ENCODE measurements around the gene TM2D3.
"Not testable (repeated sequence)": the region's sequence is repeated elsewhere in the genome, so short reads cannot be mapped to it uniquely, and the experiment has no call there.

TM2D3 gene

GRCh38 chr15:101654624-101655337 is 2.6 kb upstream of the TM2D3 start:
- not testable (repeated sequence) for DNase-seq

DNA sequence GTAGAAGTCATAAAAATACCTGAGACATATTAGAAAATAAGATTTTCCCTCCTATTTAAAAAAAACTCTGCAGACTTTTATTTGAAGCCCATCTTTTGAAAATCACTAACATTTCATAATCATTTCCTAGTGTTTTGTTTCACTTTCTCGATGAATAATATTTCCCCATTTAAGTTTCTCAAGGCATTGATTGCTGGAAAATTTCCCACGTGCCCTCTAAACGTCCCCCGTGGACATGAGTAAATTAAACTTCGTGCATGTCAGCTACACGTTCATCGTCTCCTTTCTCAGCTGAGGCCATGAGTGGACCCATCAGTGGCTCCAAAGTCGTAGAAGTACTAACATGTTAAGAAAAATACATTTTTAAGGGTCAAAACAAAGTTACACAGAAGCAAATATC is 2.0 kb upstream of the TM2D3 start:
- DNase-seq = no peak

GRCh38 chr15:101652786-101653430 is 727 bp upstream of the TM2D3 start:
- no peak for DNase-seq

GRCh38 chr15:101651554-101652097 is 555 bp downstream of the TM2D3 start:
- no peak for DNase-seq

GRCh38 chr15:101650145-101650544 is 2.0 kb downstream of the TM2D3 start:
- DNase-seq = no peak

DNA sequence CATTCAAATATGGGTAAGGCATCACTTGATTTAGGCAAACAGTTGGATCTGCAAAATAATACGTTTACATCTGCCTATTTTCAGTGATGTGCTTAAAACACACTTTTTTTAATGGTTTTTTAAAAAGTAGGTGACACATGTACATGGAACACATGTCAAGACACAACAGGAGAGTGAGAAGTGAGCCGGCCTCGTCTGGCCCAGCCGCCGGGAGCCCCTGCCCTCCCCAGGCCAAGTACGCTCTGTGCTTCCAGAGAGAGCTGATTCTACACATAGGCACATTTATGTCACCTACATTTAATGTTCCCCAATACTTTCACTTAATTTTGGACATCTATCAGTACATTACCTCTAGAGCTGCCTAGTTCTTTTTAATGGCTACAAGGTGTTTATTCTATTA is 3.8 kb downstream of the TM2D3 start:
- DNase-seq = no peak

- no peak for DNase-seq
Measured at GRCh38 chr15:101647251-101647650, 4.9 kb downstream of the TM2D3 start.

DNA sequence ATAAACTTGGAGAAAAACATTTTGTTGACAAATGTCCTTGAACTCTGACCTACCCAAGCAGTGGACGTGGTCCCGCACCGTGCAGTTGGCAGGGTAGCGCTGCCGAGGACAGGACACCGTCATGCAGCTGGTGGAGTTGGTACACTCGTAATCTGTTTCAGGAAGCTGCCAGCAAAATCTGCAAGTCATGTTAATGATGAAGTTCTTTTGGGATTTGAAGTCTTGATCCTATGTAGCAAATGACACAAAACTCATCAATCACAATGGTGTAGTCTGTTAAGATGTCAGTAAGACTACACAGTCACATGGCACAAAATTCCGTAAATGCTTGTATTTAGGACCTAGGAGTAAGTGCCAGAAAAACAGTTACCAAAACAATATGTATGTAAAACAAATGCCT is 5.5 kb downstream of the TM2D3 start:
- DNase-seq = no peak

DNA sequence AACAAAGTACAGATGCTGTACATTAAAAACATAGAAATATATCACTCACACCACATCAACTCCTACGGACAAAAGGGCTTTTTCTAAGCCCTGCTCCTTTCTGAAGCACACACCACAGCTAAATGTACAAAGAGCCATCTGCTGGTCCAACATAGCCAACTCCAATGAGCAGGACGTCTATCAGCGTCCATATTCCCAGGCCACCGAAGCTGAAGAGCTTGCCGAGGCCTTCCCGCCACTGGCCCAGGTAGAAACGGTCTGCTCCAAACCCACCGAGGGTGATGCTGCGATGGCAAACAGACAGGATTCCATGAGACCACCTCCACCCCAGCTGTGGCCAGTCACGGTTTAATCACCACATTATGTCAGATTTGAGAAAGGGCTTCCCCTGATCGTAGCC is 9.8 kb downstream of the TM2D3 start:
- DNase-seq = no peak

DNA sequence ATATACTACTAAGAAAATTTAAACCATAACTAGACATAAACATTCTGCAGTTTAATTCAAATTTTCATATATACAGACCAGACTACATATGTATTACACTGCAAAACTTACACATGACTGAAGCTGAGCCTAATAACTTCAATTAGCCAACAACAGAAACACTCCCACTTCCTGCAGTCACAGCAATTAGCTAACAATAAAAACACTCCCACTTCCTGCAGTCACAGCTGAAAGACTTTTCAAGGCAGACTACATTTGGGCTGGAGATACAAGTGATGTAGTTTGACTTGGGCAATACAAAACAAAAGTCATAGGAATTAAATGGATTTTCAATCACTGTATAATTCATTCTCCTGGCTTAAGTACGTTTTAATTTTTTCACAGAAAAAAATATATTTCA is 10.3 kb downstream of the TM2D3 start:
- DNase-seq = no peak

DNA sequence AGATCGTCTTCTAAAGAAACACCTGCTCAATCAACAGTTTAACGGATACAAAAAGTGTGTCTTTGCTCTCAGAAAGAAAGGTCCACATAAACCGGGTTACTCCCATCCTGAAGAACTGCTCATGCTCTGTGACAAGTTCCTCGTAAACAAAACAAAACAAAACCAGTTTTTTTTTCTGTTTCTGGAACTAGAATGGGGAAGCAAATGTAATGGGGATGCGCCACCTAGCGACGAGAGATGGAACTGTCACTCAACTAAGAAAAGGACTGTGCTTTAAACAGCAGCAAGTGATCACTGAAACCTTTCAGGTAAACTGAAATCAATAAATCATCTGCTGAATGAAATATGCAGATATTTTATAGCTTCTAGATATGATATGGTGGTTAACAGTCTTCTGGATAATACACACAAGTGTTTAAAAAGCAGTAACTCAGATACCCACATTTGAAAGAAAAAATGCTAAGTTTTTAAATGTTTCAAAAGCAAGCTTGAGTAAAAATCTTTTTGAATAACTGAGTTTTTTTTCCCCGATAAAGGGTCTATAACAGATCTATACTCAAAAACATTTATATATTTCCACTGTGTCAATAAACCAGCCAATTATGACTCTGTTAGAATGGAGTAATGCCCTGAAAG is 10.9 kb downstream of the TM2D3 start:
- DNase-seq = no peak

DNA sequence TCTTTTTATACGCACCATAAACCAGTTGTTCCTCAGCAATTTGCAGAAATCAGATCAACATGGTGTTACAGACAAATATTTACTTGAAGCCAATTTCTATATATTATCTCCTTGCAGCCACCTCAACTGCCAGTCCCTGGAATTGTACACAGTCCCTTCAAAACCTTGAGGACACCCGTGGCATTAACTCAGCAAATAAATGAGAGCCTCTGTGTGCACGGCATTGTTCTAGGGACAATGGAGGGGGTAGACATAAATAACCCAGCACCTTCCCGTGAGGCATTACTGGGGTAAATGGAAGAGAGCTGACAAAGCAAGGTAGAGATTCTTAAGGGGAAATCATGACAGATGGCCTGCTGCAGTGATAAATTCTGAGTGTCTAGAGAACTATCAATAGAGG is 12.5 kb downstream of the TM2D3 start:
- no peak for DNase-seq

- DNase-seq = no peak
Measured at GRCh38 chr15:101637919-101638318, 14.3 kb downstream of the TM2D3 start.

DNA sequence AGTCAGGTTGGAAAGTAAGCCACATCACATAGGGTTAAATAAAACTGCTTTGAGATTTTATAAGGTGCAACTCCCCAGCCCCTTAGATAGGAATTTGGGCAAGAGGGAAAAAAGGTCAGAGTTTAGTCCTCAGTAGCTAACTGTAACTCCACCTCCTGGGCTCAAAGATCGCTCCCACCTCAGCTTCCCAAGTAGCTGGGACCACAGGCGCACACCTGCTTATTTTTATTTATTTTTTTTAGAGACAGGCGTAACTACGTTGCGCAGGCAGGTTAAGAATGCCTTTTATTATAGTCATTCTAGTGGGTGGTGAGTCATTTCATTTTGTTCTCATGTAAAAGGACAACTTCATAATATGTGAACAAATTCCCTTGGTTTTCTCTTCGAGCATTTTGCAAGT is 14.7 kb downstream of the TM2D3 start:
- DNase-seq = no peak

GRCh38 chr15:101637038-101637437 is 15.1 kb downstream of the TM2D3 start:
- DNase-seq = no peak

- no peak for DNase-seq
Measured at GRCh38 chr15:101635944-101636727, 16.0 kb downstream of the TM2D3 start.

DNA sequence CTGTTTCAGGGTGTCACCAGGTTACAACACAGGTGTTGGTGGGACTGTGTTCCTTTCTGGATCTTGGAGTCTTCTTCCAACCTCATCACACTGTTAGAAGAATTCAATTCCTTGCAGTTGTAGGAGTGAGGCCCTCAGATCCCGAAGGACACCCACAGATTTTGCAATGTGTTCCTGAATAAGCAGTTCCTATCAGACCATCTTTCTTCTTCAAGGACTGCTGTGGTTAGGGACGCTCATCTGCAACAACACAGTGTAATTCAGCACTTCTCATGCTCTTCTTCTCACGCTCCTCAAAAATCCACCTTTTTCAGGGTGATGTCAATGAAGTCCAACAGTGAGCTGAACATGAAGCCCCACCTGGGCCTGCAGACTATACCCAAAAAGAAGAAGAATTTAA is 18.8 kb downstream of the TM2D3 start:
- DNase-seq = no peak

GRCh38 chr15:101626729-101627128 is 25.5 kb downstream of the TM2D3 start:
- not testable (repeated sequence) for DNase-seq

- no peak for DNase-seq
Measured at GRCh38 chr15:101625980-101626379, 26.2 kb downstream of the TM2D3 start.

DNA sequence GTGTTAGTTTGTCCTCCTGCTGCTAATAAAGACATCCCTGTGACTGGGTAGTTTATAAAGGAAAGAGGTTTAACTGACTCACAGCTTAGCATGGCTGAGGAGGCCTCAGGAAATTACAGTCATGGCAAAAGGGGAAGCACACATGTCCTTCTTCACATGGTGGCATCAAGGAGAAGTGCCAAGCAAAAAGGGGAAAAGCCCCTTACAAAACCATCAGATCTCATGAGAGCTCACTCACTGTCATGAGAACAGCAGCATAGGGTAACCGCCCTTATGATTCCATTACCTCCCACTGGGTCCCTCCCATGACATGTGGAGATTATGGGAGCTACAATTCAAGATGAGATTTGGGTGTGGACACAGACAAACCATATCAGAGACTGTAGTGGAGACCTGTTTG is 27.0 kb downstream of the TM2D3 start:
- no peak for DNase-seq

GRCh38 chr15:101623367-101624304 is 28.5 kb downstream of the TM2D3 start:
- no peak for DNase-seq

DNA sequence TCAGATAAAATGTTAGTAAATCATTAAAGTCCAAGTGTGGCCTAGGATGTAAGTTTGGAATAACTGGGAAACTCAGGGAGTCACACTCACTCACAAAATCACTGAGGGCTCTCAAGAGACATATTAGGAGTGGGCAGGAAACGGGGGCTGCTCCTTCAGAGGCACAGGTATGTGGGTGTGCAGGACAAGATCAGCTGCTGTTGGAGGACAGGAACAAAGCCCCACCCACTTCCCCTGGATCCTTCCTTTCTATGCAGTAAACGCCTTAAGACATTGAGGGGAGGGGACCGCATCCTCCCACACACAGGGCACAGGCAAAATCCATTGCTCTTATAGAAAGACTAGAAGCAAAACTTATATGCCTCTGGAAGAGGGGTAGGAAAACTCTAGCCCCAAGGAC is 30.2 kb downstream of the TM2D3 start:
- DNase-seq = no peak

All from NCI-H1092 (cell line).